Epithelial cell of proximal tubule (primary cell): ENCODE results near the gene SLC6A6. TPM values are rescaled to one million over a fixed set of nuclear protein-coding genes. Genes with fewer than 3 reads are reported as not detected.
A peak's percentile ranks its signal among the peaks of the same experiment; 100 is the strongest.

Experiments
- DNase-seq: peaks from one replicate; pipeline ENCODE4 v3.0.0-alpha.2; 2011; ENCODE audit warnings: low read depth
- H3K4me3 ChIP-seq: 2 replicates; pipeline ENCODE4 v1.5.1; 2011; ENCODE audit warnings: low read depth, mild to moderate bottlenecking, low read length
- total RNA-seq: library from RNA; depleted of rRNA; stranded (reverse); fragments of >200 nt; gene quantifications from 2 replicates; pipeline ENCODE4 v1.2.3, GENCODE V29; 2015
- TF ChIP-seq, protein P1 (sequence below): conservative IDR thresholded peaks from 2 replicates; pipeline ENCODE4 v1.5.1; 2012; ENCODE audit warnings: low read depth, mild to moderate bottlenecking, low read length

SLC6A6 gene
- total RNA-seq, 1 donor from 2014 or later = 27.9 TPM

DNA sequence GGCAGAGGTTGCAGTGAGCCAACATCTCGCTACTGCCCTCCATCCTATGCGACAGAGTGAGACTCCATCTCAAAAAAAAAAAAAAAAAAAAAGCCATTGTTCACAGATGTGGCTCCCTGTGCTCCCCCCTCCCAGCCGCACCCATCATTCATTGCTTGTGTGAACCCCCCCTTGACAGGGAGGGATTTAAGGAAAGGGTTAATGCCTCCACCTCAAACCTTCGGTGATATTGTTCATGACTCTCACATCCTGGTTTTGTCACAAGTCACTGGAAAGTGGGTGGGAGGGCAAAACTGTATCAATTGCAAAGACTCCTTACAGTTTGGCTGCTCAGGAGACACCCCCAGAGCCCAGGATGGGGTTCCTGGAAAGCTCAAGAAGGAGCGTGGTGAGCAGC lies 7.7 kb downstream of the SLC6A6 start:
- H3K4me3 ChIP-seq = no peak overlapping the region
- TF ChIP-seq, protein P1, sequence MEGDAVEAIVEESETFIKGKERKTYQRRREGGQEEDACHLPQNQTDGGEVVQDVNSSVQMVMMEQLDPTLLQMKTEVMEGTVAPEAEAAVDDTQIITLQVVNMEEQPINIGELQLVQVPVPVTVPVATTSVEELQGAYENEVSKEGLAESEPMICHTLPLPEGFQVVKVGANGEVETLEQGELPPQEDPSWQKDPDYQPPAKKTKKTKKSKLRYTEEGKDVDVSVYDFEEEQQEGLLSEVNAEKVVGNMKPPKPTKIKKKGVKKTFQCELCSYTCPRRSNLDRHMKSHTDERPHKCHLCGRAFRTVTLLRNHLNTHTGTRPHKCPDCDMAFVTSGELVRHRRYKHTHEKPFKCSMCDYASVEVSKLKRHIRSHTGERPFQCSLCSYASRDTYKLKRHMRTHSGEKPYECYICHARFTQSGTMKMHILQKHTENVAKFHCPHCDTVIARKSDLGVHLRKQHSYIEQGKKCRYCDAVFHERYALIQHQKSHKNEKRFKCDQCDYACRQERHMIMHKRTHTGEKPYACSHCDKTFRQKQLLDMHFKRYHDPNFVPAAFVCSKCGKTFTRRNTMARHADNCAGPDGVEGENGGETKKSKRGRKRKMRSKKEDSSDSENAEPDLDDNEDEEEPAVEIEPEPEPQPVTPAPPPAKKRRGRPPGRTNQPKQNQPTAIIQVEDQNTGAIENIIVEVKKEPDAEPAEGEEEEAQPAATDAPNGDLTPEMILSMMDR = no peak
- DNase-seq = no peak

DNA sequence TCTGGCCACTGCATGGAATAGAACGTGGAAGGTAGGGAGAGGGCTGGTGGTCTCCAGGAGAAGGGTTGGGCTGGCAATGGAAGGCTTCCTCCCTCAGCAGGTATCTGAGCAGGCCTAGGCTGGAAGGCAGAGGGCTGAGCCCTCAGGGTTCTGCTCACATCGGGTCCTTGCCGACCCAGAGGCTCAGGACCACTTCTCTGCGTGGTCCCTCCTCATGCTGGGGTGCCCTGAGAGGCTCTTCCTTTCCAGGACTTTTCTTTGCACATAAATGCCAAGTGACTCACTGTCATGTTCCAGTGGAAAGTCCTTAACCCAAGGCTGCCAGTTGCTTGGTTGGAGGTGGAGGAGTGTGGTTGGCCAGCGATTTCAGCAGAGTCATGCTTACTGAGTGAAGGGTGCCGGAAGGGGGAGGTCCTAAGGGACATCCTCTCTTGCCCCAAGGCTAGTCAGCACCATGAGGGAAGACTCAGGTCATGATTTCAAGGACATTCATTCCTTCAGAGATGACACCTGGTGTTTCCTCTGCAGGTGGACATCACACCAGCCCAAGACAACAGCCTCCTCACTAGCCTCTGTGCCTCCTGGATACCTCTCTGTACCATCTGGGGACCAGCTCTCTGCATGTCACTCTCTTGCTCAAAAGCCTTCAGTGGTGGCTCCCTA lies 8.2 kb downstream of the SLC6A6 start:
- TF ChIP-seq, protein P1 = no peak

DNA sequence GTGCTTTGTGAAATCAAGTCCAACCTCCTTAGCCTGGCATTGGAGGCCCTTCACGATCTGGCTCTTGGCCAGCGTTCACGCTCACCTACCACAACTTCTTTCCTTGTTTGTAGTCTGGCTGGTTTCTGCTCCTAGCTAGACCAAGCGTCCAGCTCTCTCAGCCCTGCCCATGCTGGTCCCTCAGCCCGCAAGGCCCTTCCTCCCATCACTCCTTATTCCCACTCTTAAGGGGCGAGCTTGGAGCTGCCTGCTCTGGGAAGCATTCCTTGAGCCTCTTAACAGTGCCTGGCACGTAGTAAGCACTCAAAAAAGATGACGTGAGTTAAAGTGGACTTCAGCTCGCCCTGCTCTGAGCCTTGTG lies 8.7 kb downstream of the SLC6A6 start:
- DNase-seq = no peak
- H3K4me3 ChIP-seq = no peak overlapping the region
- TF ChIP-seq, protein P1 = no peak

More for the DNA sequence above, 8.2 kb downstream of the SLC6A6 start:
- peak; percentile 88 for DNase-seq
- no peak overlapping the region for H3K4me3 ChIP-seq

DNA sequence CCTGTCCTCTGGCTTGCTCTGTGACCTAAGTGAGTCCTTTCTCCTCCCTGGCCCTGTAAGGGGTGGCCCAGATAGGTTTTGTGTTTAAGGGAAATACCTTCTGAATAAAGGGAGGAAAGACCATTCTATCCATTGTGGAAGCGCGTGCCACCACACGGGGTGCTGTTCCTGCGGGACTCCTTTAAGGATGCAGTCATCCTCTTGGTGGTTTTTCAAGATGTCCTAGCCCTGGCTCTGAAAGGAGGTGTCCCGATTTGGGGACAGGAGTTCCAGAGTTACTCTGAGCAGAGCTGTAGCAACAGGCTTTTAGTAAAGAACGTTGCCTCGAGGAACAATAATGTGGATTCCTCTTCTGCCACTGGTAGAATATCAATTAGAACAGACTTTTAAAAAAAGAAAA lies 9.6 kb downstream of the SLC6A6 start:
- DNase-seq = no peak
- TF ChIP-seq, protein P1 = peak; percentile 37
- no peak overlapping the region for H3K4me3 ChIP-seq

DNA sequence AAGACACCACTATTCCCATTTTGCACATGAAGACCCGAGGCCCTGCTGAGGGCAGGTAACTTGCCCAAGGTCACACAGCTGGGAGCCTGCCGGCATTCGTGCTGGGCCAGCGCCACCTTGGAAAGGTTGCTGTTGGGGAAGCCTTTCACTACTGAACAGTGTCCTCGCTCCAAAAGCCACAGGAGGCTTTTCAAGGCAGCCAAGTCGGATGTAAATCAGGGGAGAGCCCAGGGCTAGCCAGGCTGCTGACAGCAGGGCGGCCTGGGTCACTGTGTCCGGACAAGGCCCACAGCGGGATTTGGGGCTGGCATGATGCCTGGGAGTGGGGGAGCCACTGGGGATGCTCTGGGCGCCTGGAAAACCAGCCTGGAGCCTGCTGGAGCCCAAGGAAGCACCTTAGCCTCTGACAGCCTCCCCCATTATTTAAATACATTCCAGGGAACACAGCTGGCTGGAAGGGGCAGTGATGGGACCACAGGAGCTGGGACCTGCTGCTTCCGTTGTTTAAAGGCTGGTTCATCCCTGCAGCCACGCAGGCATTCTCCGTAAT lies 10.5 kb downstream of the SLC6A6 start:
- H3K4me3 ChIP-seq = no peak overlapping the region
- TF ChIP-seq, protein P1 = no peak
- no peak for DNase-seq

DNA sequence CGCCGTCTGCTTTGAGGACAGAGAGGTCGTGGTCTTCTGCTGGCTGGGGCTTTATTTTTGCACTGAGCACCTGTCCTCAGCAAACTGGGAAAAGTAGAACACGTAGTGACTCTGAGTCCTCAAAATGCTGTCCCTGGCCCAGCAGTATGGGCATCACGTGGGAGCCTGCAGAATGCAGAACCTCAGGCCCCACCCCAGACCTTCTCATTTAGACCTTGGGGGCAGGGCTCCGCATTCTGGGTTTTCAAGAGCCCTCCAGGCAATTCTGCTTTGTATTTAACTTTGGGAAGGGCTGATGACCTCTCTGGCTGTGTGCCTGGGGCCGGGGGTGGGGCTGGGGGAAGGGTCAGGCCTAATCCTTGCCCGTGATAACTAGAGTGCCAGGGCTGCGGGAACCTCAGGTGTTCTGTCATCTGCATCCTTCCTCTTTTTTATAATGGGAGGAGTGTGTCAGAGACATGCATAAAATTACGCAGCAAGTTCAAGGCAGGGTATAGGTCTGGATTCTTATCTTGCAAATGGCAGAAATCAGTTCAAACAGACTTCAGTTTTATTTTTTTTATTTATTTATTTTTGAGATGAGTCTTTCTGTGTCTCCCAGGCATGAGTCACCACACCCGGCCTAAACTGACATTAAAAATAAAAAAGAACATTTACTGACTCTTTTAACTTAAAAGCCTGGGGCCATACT lies 11.1 kb downstream of the SLC6A6 start:
- DNase-seq = no peak
- no peak overlapping the region for H3K4me3 ChIP-seq
- TF ChIP-seq, protein P1 = no peak
